MM.1S (cell line): ENCODE data around the gene NBPF1.
"Not testable (repeated sequence)": the region's sequence is repeated elsewhere in the genome, so short reads cannot be mapped to it uniquely, and the experiment has no call there.

Experiments used
- DNase-seq: peaks from one replicate; pipeline ENCODE4 v3.0.0-alpha.2; 2015
- H2AFZ ChIP-seq: fragments of 300-600 bp; sonication (generic); 2 replicates; pipeline ENCODE4 v1.6.0; 2016; ENCODE audit warnings: antibody characterized with exemption, low read length
- H3F3A ChIP-seq: fragments of 300-600 bp; sonication (generic); 2 replicates; pipeline ENCODE4 v1.6.1; 2016; ENCODE audit warnings: mild to moderate bottlenecking, antibody characterized with exemption, low read length, moderate library complexity, mixed read lengths; ENCODE audit not compliant: insufficient read depth
- H3K27ac ChIP-seq: fragments of 300-600 bp; sonication (generic); 2 replicates; pipeline ENCODE4 v1.5.1; 2016; ENCODE audit warnings: mild to moderate bottlenecking, low read length
- H3K27me3 ChIP-seq: fragments of 300-600 bp; sonication (generic); replicated peaks from 2 replicates; pipeline ENCODE4 v1.6.0; 2016; ENCODE audit warnings: low read length; ENCODE audit not compliant: insufficient read depth
- H3K36me3 ChIP-seq: fragments of 300-600 bp; sonication (generic); replicated peaks from 2 replicates; pipeline ENCODE4 v1.6.1; 2016; ENCODE audit warnings: mild to moderate bottlenecking, low read length, mixed read lengths; ENCODE audit not compliant: insufficient read depth
- H3K4me1 ChIP-seq: fragments of 300-600 bp; sonication (generic); 2 replicates; pipeline ENCODE4 v1.6.1; 2016; ENCODE audit warnings: low read length, mixed read lengths
- H3K4me2 ChIP-seq: fragments of 300-600 bp; sonication (generic); 2 replicates; pipeline ENCODE4 v1.6.0; 2016; ENCODE audit warnings: low read depth, low read length
- H3K4me3 ChIP-seq: fragments of 300-600 bp; sonication (generic); 2 replicates; pipeline ENCODE4 v1.5.1; 2016; ENCODE audit warnings: low read length, mixed read lengths
- H3K79me2 ChIP-seq: fragments of 300-600 bp; sonication (generic); 2 replicates; pipeline ENCODE4 v1.6.1; 2016; ENCODE audit warnings: mixed run types, low read length, mixed read lengths
- H3K9ac ChIP-seq: fragments of 300-600 bp; sonication (generic); 2 replicates; pipeline ENCODE4 v1.6.1; 2016; ENCODE audit warnings: low read length, mixed read lengths
- H3K9me2 ChIP-seq: fragments of 300-600 bp; sonication (generic); replicated peaks from 2 replicates; pipeline ENCODE4 v1.6.1; 2016; ENCODE audit warnings: mild to moderate bottlenecking, low read length, mixed read lengths; ENCODE audit not compliant: insufficient read depth
- H3K9me3 ChIP-seq: fragments of 300-600 bp; sonication (generic); replicated peaks from 2 replicates; pipeline ENCODE4 v1.6.1; 2016; ENCODE audit warnings: mild to moderate bottlenecking, low read length, mixed read lengths; ENCODE audit not compliant: insufficient read depth
- H4K20me1 ChIP-seq: fragments of 300-600 bp; sonication (generic); 2 replicates; pipeline ENCODE4 v1.6.1; 2016; ENCODE audit warnings: mild to moderate bottlenecking, low read length, moderate library complexity, mixed read lengths; ENCODE audit not compliant: insufficient read depth
- EZH2 ChIP-seq: fragments of 300-600 bp; sonication (generic); optimal IDR thresholded peaks from 2 replicates; pipeline ENCODE3; 2017; ENCODE audit warnings: low read depth, mild to moderate bottlenecking, antibody characterized with exemption, low read length, mixed read lengths
- EZH2phosphoT487 ChIP-seq: fragments of 300-600 bp; sonication (generic); IDR thresholded peaks from 2 replicates; pipeline ENCODE4 v1.6.1; 2018; ENCODE audit warnings: antibody characterized with exemption, low read length
- TF ChIP-seq, protein P1 (sequence below): fragments of 300-600 bp; sonication (generic); IDR thresholded peaks from 2 replicates; pipeline ENCODE4 v1.5.1; 2016; ENCODE audit warnings: antibody characterized with exemption, low read length, mixed read lengths

Gene NBPF1

DNA sequence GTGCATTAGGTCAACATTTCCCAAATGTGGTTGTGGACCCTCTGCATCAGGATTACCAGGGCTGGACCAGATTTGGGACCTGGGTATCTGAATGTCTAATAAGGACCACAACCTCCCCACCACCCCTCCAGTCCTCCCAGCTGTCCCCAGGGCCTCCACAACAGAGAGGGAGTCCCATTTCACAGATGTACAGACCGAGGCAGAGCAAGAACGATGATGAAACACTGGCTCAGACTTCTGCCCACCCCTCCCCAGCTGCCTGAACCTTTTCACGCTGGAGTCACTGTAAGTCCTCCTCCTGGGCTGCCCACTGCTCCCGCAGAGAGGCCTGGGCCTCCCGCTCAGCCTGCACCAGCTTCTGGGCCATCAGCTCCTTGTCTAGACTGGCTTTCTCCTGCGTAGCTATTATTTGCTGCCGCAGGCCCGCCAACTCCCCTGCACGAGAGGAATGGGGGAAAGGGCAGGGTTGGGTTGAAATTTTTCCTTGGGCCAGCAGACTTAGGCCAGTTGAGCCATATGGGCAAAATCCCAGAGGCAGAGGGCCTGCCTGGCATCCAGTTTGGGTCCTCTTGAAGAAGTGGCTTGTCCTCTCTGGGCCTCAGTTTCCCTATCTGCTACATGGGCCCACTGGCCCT is 8.4 kb upstream of the NBPF1 start:
- not testable (repeated sequence) for H3K36me3 ChIP-seq, H3K4me1 ChIP-seq, H3K4me2 ChIP-seq, H3F3A ChIP-seq, H3K27ac ChIP-seq, DNase-seq, H3K9me2 ChIP-seq, H3K4me3 ChIP-seq, H3K79me2 ChIP-seq, H2AFZ ChIP-seq, H4K20me1 ChIP-seq, H3K9ac ChIP-seq, H3K9me3 ChIP-seq, H3K27me3 ChIP-seq

DNA sequence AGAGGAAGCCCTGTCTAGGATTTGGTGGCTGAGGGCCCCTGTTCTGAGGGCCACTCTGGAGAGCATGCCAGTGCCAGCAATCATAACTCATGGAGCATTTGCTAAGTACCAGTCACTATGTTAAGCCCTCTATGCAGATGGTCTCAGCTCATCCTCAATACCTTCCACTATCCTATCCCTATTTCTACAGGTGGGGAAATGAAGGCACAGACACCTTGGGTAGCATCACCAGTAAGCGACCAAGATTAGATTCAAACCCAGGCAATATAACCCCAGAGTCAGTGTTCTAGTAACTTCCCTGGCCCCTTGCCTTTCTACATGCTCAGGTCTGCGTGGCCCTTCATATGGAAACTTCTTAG is 7.9 kb upstream of the NBPF1 start:
- no peaks in the 10 kb centered on the region for H3F3A ChIP-seq
- 0 out of 2 replicates have a peak, but pooled peaks cover 2% of the 10 kb centered on the region for H3K36me3 ChIP-seq
- no peak overlapping the region for H3K4me3 ChIP-seq
- DNase-seq = no peak
- no peaks in the 10 kb centered on the region for H3K79me2 ChIP-seq
- H3K4me2 ChIP-seq = no peak overlapping the region
- TF ChIP-seq EZH2 = no peak
- H3K27me3 ChIP-seq = no peaks in the 10 kb centered on the region
- no peaks in the 10 kb centered on the region for H3K9me3 ChIP-seq
- H2AFZ ChIP-seq = no peak overlapping the region
- no peak overlapping the region for H3K9ac ChIP-seq
- H3K4me1 ChIP-seq = no peaks in the 10 kb centered on the region
- no peaks in the 10 kb centered on the region for H3K9me2 ChIP-seq
- H3K27ac ChIP-seq = no peak overlapping the region
- H4K20me1 ChIP-seq = no peaks in the 10 kb centered on the region

DNA sequence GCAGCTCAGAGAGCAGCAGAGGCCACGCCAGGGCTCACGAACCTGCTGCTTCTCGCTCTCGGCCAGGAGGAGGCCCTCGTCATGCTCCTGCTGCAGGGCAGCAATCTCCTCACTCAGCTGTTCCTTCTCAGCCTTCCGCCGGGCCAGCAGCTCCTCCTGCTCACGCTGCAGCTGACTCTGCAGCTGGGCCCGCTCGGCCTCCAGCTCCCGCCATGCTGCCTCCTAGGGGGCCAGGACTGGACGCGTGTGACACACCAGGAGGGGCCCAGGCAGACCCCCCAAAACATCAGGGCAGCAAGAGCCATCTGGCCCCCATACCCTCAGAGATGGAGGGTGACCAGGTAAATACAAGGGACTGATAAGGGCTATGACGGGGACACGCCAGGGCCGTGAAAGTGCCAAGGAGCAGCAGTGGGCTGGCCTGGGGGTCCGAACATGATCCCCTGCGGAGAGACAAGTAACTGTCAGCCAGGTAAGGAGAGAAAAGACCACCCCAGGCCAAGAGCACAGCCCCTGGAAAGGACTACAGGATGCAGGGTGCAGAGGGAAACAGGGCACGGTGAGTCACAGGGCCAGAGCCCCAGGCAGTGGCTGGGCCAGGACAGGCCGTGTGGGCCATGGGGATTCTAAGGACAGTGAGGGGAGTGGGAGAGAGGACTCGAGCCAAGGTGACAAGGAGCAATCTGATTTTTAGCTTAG is 6.6 kb upstream of the NBPF1 start:
- H4K20me1 ChIP-seq, H3K9me2 ChIP-seq, H3K79me2 ChIP-seq, H3F3A ChIP-seq, H3K4me1 ChIP-seq, H3K27me3 ChIP-seq, H3K36me3 ChIP-seq, H3K4me2 ChIP-seq, H3K9me3 ChIP-seq, H3K9ac ChIP-seq, H3K27ac ChIP-seq, H3K4me3 ChIP-seq, H2AFZ ChIP-seq, DNase-seq: not testable (repeated sequence)

DNA sequence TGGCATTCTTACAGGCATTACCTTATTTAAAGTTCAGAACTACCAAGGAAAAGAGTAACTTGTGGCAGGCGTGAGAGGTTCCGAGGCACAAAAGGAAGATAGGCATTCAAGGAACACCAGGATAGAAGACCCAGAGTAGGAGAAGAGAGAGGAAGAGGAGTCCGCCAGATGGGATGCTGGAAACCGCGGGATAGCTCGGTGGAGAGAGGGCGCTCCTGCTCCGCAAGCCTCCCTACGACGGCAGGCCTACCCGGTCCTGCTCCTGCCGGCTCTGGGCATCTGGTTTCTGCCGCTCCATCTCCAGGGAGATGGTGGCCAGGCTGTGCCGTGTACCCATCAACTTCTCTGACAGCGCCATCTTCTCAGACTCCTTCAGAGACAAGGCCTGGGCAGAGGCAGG is 5.4 kb upstream of the NBPF1 start:
- Histone ChIP-seq H3K9ac (no peak overlapping the region), H4K20me1 (no peaks in the 10 kb centered on the region), H3K9me3 (no peaks in the 10 kb centered on the region), H3K9me2 (no peaks in the 10 kb centered on the region), H3K79me2 (no peaks in the 10 kb centered on the region), H2AFZ (no peak overlapping the region), H3K36me3 (no peaks in the 10 kb centered on the region), H3K27me3 (peaks cover 15% of the 10 kb centered on the region), H3K27ac (no peak overlapping the region), H3K4me1 (peaks cover 3% of the 10 kb centered on the region; the same call in 1 of the 2 replicates), H3K4me2 (no peak overlapping the region), H3K4me3 (no peak overlapping the region), H3F3A (no peaks in the 10 kb centered on the region)
- no peak for TF ChIP-seq EZH2
- no peak for TF ChIP-seq EZH2phosphoT487
- TF ChIP-seq, protein P1, sequence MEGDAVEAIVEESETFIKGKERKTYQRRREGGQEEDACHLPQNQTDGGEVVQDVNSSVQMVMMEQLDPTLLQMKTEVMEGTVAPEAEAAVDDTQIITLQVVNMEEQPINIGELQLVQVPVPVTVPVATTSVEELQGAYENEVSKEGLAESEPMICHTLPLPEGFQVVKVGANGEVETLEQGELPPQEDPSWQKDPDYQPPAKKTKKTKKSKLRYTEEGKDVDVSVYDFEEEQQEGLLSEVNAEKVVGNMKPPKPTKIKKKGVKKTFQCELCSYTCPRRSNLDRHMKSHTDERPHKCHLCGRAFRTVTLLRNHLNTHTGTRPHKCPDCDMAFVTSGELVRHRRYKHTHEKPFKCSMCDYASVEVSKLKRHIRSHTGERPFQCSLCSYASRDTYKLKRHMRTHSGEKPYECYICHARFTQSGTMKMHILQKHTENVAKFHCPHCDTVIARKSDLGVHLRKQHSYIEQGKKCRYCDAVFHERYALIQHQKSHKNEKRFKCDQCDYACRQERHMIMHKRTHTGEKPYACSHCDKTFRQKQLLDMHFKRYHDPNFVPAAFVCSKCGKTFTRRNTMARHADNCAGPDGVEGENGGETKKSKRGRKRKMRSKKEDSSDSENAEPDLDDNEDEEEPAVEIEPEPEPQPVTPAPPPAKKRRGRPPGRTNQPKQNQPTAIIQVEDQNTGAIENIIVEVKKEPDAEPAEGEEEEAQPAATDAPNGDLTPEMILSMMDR = no peak
- no peak for DNase-seq
